ENCODE measurements around the gene KDM6B. TPM values are rescaled to one million over a fixed set of nuclear protein-coding genes. Genes with fewer than 3 reads are reported as not detected.

Gene KDM6B
- total and polyA plus RNA-seq, 9 of the 15 experiments (the other 6 are each of a cell fraction or from before 2014, with no cell fraction given), result 0.01 to 22.9 (median 2.2) TPM

GRCh38 chr17:7864995-7865650 lies 31.1 kb downstream of the KDM6B start:
- Histone ChIP-seq H4K20me1 (replicated peaks; ENCODE audit: control insufficient read depth, insufficient read depth, low read length) (no peaks in the 10 kb centered on the region), H3K9ac (ENCODE audit: insufficient read depth in 1 of 2, low read depth in 2 of 2, low read length in 2 of 2) (no peak overlapping the region), H3K27me3 (ENCODE audit: control insufficient read depth in 2 of 2, insufficient read depth in 2 of 2, low read length in 2 of 2) (no peaks in the 10 kb centered on the region), H3K79me2 (ENCODE audit: control insufficient read depth, insufficient read depth, low read length) (no peaks in the 10 kb centered on the region; the same call in 2 of the 3 replicates), H3K27ac (ENCODE audit: extremely low read depth, low read depth, low read length) (no peak overlapping the region), H3K4me2 (ENCODE audit: insufficient read depth, low read length) (no peak overlapping the region), H3K36me3 (ENCODE audit: control insufficient read depth, insufficient read depth, low read length) (peaks cover 21% of the 10 kb centered on the region; the same call in 2 of the 3 replicates), H2AFZ (ENCODE audit: low read depth, low read length) (no peak overlapping the region), H3K4me1 (replicated peaks in 1 of 2; ENCODE audit: control insufficient read depth in 2 of 2, insufficient read depth in 2 of 2, low read length in 2 of 2) (no peaks in the 10 kb centered on the region; a peak in 1 of 5 replicates), H3K4me3 (no peak overlapping the region), H3K9me3 (replicated peaks; ENCODE audit: control insufficient read depth, insufficient read depth, low read depth, low read length) (no peaks in the 10 kb centered on the region), H3K9me1 (ENCODE audit: control insufficient read depth, insufficient read depth, low read length) (no peaks in the 10 kb centered on the region)
- WGBS (ENCODE audit: insufficient coverage, low coverage, missing lambda C conversion rate), result 92% methylated on average over 4 of the region's 5 CpGs
- peak in 1 of 3 experiments; percentile 64 for TF ChIP-seq YY1 (IDR thresholded peaks at IDR 0.05; ENCODE audit: borderline replicate concordance in 1 of 3, control insufficient read depth in 1 of 3, extremely low read depth in 1 of 3, insufficient read depth in 3 of 3, insufficient read length in 1 of 3, insufficient replicate concordance in 2 of 3, low read depth in 1 of 3, low read length in 2 of 3)
- TF ChIP-seq PRDM10 (IDR thresholded peaks at IDR 0.05; ENCODE audit: partially characterized antibody), result peak; percentile 25
- TF ChIP-seq RAD51 (IDR thresholded peaks at IDR 0.05; ENCODE audit: borderline replicate concordance, low read depth), result no peak
- TF ChIP-seq C11orf30 (IDR thresholded peaks at IDR 0.05; ENCODE audit: low read depth), result no peak
- POLR2A ChIA-PET, result interaction anchor here (1.0 to 1.4 kb wide), 3 partner anchors 9 to 118 kb away, joined by 3 to 5 read pairs (median 4); no protein-coding TSS in a partner anchor
- no peak for DNase-seq (ENCODE audit: extremely low read depth in 1 of 4, low spot score in 3 of 4)
- in situ Hi-C loops (cut with MboI), result no loop called here
- no TSS peak for BruUV-seq (replicated peaks)
- intact Hi-C loops (cut with micrococcal nuclease), result no loop called here
- FAIRE-seq, result no peak
- no peak for ATAC-seq
- CTCF ChIA-PET (ENCODE audit: low intra/inter-chr PET ratio), result no interaction called here

Data from K562 (cell line).